SK-N-SH (cell line): ENCODE data around the gene ETS2. TPM values are rescaled to one million over a fixed set of nuclear protein-coding genes. Genes with fewer than 3 reads are reported as not detected.

Experiments used
- CTCF ChIA-PET: fragments of 300-600, 350-600 bp; formaldehyde crosslinking; extraction: SDS; loops from one replicate; lab custom pipeline; 2021; lab: Yijun Ruan, JAX
- POLR2A ChIA-PET: fragments of 350-600 bp; sonication (Branson Sonifier 250); formaldehyde crosslinking; extraction: SDS; loops from one replicate; lab custom pipeline; 2020; ENCODE audit warnings: antibody characterized with exemption, inconsistent platforms; lab: Yijun Ruan, JAX
- DNase-seq: peaks from one replicate; pipeline ENCODE4 v3.0.0; 2012
- H2AFZ ChIP-seq: fragments of 200-600 bp; sonication (generic); 2 replicates; pipeline ENCODE4 v1.8.1; 2016; ENCODE audit warnings: antibody characterized with exemption, mild to moderate bottlenecking, low read depth
- H3F3A ChIP-seq: fragments of 200-600 bp; sonication (generic); replicated peaks from 2 replicates; pipeline ENCODE3; 2016; ENCODE audit warnings: antibody characterized with exemption, mild to moderate bottlenecking; ENCODE audit not compliant: insufficient read depth
- H3K27ac ChIP-seq, 2 experiments: fragments of 200-500 bp in 1 of 2; fragments of 200-600 bp in 1 of 2; sonication (Bioruptor generic) in 1 of 2; sonication (generic), shearing (Covaris generic) in 1 of 2; 2 replicates each; pipeline versions ENCODE4 v1.5.1 to v1.6.1; 2014 to 2016; ENCODE audit warnings: low read depth in 2 of 2, inconsistent platforms in 1 of 2, low read length in 1 of 2, mild to moderate bottlenecking in 1 of 2, mixed read lengths in 1 of 2
- H3K27me3 ChIP-seq: fragments of 200-600 bp; sonication (generic), shearing (Covaris generic); 2 replicates; pipeline ENCODE4 v1.6.1; 2016; ENCODE audit warnings: mixed run types; ENCODE audit not compliant: insufficient read depth
- H3K36me3 ChIP-seq, 2 experiments: fragments of 200-500 bp in 1 of 2; fragments of 200-600 bp in 1 of 2; sonication (Bioruptor generic) in 1 of 2; sonication (generic) in 1 of 2; replicated peaks in 1 of 2; 2 replicates each; pipeline versions ENCODE3 to v1.5.1; 2014 to 2016; ENCODE audit warnings: low read length in 1 of 2, mild to moderate bottlenecking in 1 of 2; ENCODE audit not compliant: insufficient read depth in 2 of 2, control insufficient read depth in 1 of 2
- H3K4me1 ChIP-seq, 2 experiments: fragments of 200-500 bp in 1 of 2; fragments of 200-600 bp in 1 of 2; sonication (Bioruptor generic) in 1 of 2; sonication (generic), shearing (Covaris generic) in 1 of 2; 2 replicates each; pipeline versions ENCODE4 v1.5.1 to v1.6.1; 2014 to 2016; ENCODE audit warnings: low read depth in 1 of 2, low read length in 1 of 2, mixed run types in 1 of 2; ENCODE audit not compliant: insufficient read depth in 2 of 2, control insufficient read depth in 1 of 2
- H3K4me2 ChIP-seq: fragments of 200-600 bp; sonication (generic), shearing (Covaris generic); 2 replicates; pipeline ENCODE4 v1.6.1; 2017; ENCODE audit warnings: mixed run types
- H3K4me3 ChIP-seq, 2 experiments: fragments of 200-500 bp in 1 of 2; fragments of 200-600 bp in 1 of 2; sonication (Bioruptor generic) in 1 of 2; sonication (generic), shearing (Covaris generic) in 1 of 2; 2 replicates each; pipeline versions ENCODE4 v1.5.1 to v1.8.1; 2014 to 2016; ENCODE audit warnings: low read depth in 2 of 2, inconsistent platforms in 1 of 2, low read length in 1 of 2, mild to moderate bottlenecking in 1 of 2, mixed read lengths in 1 of 2, moderate library complexity in 1 of 2
- H3K79me2 ChIP-seq: fragments of 200-600 bp; sonication (generic); 2 replicates; pipeline ENCODE4 v1.8.1; 2017; ENCODE audit warnings: mild to moderate bottlenecking; ENCODE audit not compliant: insufficient read depth
- H3K9ac ChIP-seq: fragments of 200-600 bp; sonication (generic); 2 replicates; pipeline ENCODE4 v1.6.1; 2017; ENCODE audit warnings: mixed run types
- H3K9me2 ChIP-seq: fragments of 200-600 bp; sonication (generic); 2 replicates; pipeline ENCODE4 v1.6.1; 2017; ENCODE audit warnings: mixed run types
- H3K9me3 ChIP-seq: fragments of 200-600 bp; sonication (generic); 2 replicates; pipeline ENCODE4 v1.6.1; 2017; ENCODE audit warnings: mixed run types, mild to moderate bottlenecking, moderate library complexity
- H4K20me1 ChIP-seq: fragments of 200-600 bp; sonication (generic); 2 replicates; pipeline ENCODE4 v1.6.1; 2017; ENCODE audit warnings: mild to moderate bottlenecking, mixed run types; ENCODE audit not compliant: insufficient read depth
- CTCF ChIP-seq: fragments of 200-600 bp; sonication (generic); IDR thresholded peaks from 2 replicates; pipeline ENCODE4 v1.6.1; 2017; ENCODE audit warnings: antibody characterized with exemption, mild to moderate bottlenecking, moderate library complexity
- ELF1 ChIP-seq: IDR thresholded peaks from 2 replicates; pipeline ENCODE4 v1.4.0; 2012
- EZH2phosphoT487 ChIP-seq: fragments of 200-600 bp; sonication (generic); IDR thresholded peaks from 2 replicates; pipeline ENCODE4 v1.6.1; 2017; ENCODE audit warnings: low read depth, mixed run types, mild to moderate bottlenecking, antibody characterized with exemption, moderate library complexity, borderline replicate concordance
- GABPA ChIP-seq: IDR thresholded peaks from 2 replicates; pipeline ENCODE4 v1.4.0; 2012; ENCODE audit warnings: low read depth, mild to moderate bottlenecking
- JUND ChIP-seq: IDR thresholded peaks from 2 replicates; pipeline ENCODE4 v1.4.0; 2012
- MAX ChIP-seq: IDR thresholded peaks from 2 replicates; pipeline ENCODE4 v1.4.0; 2012; ENCODE audit warnings: low read depth
- MEF2A ChIP-seq: IDR thresholded peaks from 2 replicates; pipeline ENCODE4 v1.4.0; 2012; ENCODE audit warnings: low read depth, borderline replicate concordance
- NRF1 ChIP-seq: IDR thresholded peaks from 2 replicates; pipeline ENCODE4 v1.6.1; 2012; ENCODE audit warnings: low read depth, mild to moderate bottlenecking, low read length
- PBX3 ChIP-seq: IDR thresholded peaks from 2 replicates; pipeline ENCODE4; 2012
- POLR2AphosphoS5 ChIP-seq: IDR thresholded peaks from 2 replicates; pipeline ENCODE4 v1.6.1; 2012; ENCODE audit warnings: low read depth, low read length
- RCOR1 ChIP-seq: fragments of 150-350 bp; IDR thresholded peaks from 2 replicates; pipeline ENCODE4 v1.6.1; 2017; ENCODE audit warnings: antibody characterized with exemption, low read length
- REST ChIP-seq: IDR thresholded peaks from 2 replicates; pipeline ENCODE4 v1.6.1; 2012; ENCODE audit warnings: mild to moderate bottlenecking, low read depth, low read length, moderate library complexity
- TCF12 ChIP-seq: IDR thresholded peaks from 2 replicates; pipeline ENCODE4 v1.4.0; 2012
- TEAD4 ChIP-seq: IDR thresholded peaks from 2 replicates; pipeline ENCODE4 v1.4.0; 2012; ENCODE audit warnings: mild to moderate bottlenecking, borderline replicate concordance; ENCODE audit not compliant: insufficient read depth
- USF1 ChIP-seq: IDR thresholded peaks from 2 replicates; pipeline ENCODE4 v1.4.0; 2012; ENCODE audit warnings: low read depth, borderline replicate concordance
- WGBS: methylation state at CpG from one replicate; pipeline ENCODE4 v1.1.6; 2017; ENCODE audit warnings: low lambda C conversion rate; 5-methylcytosine and 5-hydroxymethylcytosine counted together
- polyA plus RNA-seq, 3 experiments: library from polyadenylated mRNA; depleted of rRNA; stranded (reverse); fragments of >200 nt; gene quantifications; 2 replicates each; pipeline ENCODE4 v1.2.3, GENCODE V29; 2012

The ETS2 gene
- polyA plus RNA-seq, 1 of the 3 experiments (the other 2 are of a cell fraction) = 16.3 TPM

- Histone ChIP-seq H3K36me3 (no peaks in the 10 kb centered on the region), H3K79me2 (no peaks in the 10 kb centered on the region)
- no peak for DNase-seq
Measured at GRCh38 chr21:38849776-38850175, 44.0 kb downstream of the ETS2 start.

GRCh38 chr21:38850277-38850951, 44.7 kb downstream of the ETS2 start:
- Histone ChIP-seq H3K9ac (no peak overlapping the region), H3K4me1 (peaks cover 0 to 2% of the 10 kb centered on the region in 2 experiments; a peak in 2 of 4 replicates), H3K9me2 (no peaks in the 10 kb centered on the region), H3K27ac (no peak overlapping the region), H3K27me3 (no peaks in the 10 kb centered on the region), H4K20me1 (no peaks in the 10 kb centered on the region), H2AFZ (no peak overlapping the region), H3K79me2 (no peaks in the 10 kb centered on the region), H3K4me2 (no peak overlapping the region), H3F3A (no peaks in the 10 kb centered on the region), H3K9me3 (no peaks in the 10 kb centered on the region), H3K36me3 (no peaks in the 10 kb centered on the region), H3K4me3 (no peak overlapping the region)
- ChIA-PET CTCF (no interaction called here), POLR2A (no interaction called here)
- no peak for DNase-seq
- 84% methylated on average over 6 of the region's 6 CpGs for WGBS
- TF ChIP-seq JUND = no peak
- no peak for TF ChIP-seq TCF12
- no peak for TF ChIP-seq TEAD4
- TF ChIP-seq MAX = no peak
- TF ChIP-seq REST = no peak
- no peak for TF ChIP-seq ELF1
- no peak for TF ChIP-seq GABPA
- no peak for TF ChIP-seq MEF2A

More at GRCh38 chr21:38849776-38850175, 44.0 kb downstream of the ETS2 start:
- ChIA-PET POLR2A (no interaction called here), CTCF (no interaction called here)
- Histone ChIP-seq H4K20me1 (no peaks in the 10 kb centered on the region), H3K27me3 (no peaks in the 10 kb centered on the region), H3K4me2 (no peak overlapping the region), H3K4me3 (no peak overlapping the region), H3K4me1 (peaks cover 0 to 2% of the 10 kb centered on the region in 2 experiments; a peak in 2 of 4 replicates), H3K9me3 (no peaks in the 10 kb centered on the region), H3K9me2 (no peaks in the 10 kb centered on the region), H3K27ac (no peak overlapping the region), H3K9ac (no peak overlapping the region), H2AFZ (no peak overlapping the region), H3F3A (peaks cover under 1% of the 10 kb centered on the region)
- 82% methylated on average over 6 of the region's 6 CpGs for WGBS
- TF ChIP-seq POLR2AphosphoS5 (no peak), USF1 (no peak), GABPA (no peak), RCOR1 (no peak), EZH2phosphoT487 (no peak), PBX3 (no peak), NRF1 (no peak), CTCF (no peak)
